Stimulated activated naive CD8-positive, alpha-beta T cell treated with anti-CD3 and anti-CD28 coated beads, Interleukin-15, amount 100 ng/mL, for 72 hours (primary cell): ENCODE results near the gene SLC44A2.

ENCODE experiments used
- ATAC-seq: fragments of 150-1000 bp; cut with Tn5 transposase; 2 replicates; pipeline ENCODE4 v1.10.0; 2021; ENCODE audit warnings: mild to moderate bottlenecking, moderate library complexity
- DNase-seq, 2 donors: peaks; one replicate each; pipeline ENCODE4 v3.0.0; 2021 to 2022
- H3K27ac Mint-ChIP-seq, 2 donors: one replicate each; pipeline ENCODE4 v1.8.0; 2022; ENCODE audit warnings: mild to moderate bottlenecking in 2 of 2, mixed read lengths in 2 of 2, moderate library complexity in 2 of 2
- H3K27me3 Mint-ChIP-seq: one replicate; pipeline ENCODE4 v1.8.0; 2022; ENCODE audit warnings: mixed read lengths
- H3K4me1 Mint-ChIP-seq: one replicate; pipeline ENCODE4 v1.8.0; 2022; ENCODE audit warnings: mild to moderate bottlenecking, mixed read lengths
- H3K4me3 Mint-ChIP-seq, 2 donors: one replicate each; pipeline ENCODE4 v1.8.0; 2022; ENCODE audit warnings: mild to moderate bottlenecking in 2 of 2, mixed read lengths in 2 of 2, moderate library complexity in 1 of 2
- H3K9me3 Mint-ChIP-seq, 2 donors: one replicate each; pipeline ENCODE4 v1.8.0; 2022; ENCODE audit warnings: mixed read lengths in 2 of 2

The SLC44A2 gene

GRCh38 chr19:10625003-10625761, at the start of gene SLC44A2:
TSS of gene SLC44A2 (plus strand) at chr19:10625553. CDS start at chr19:10625634, 81 bp downstream.
- H3K4me1 Mint-ChIP-seq: peaks cover 49% of the 10 kb centered on the region
- DNase-seq (no peak), ATAC-seq (peak; percentile 52)
- H3K4me3 Mint-ChIP-seq: peak within 1 kb of the TSS in 1 of 2 donors; percentile 29
- H3K27me3 Mint-ChIP-seq: no peaks in the 10 kb centered on the region
- H3K9me3 Mint-ChIP-seq: no peaks in the 10 kb centered on the region
- H3K27ac Mint-ChIP-seq: peak within 1 kb of the TSS; percentile 33 to 54

- DNase-seq (no peak), ATAC-seq (no peak)
- Mint-ChIP-seq H3K27me3 (no peaks in the 10 kb centered on the region), H3K4me1 (peaks cover 10% of the 10 kb centered on the region), H3K27ac (no peak overlapping the region), H3K4me3 (no peak overlapping the region), H3K9me3 (no peaks in the 10 kb centered on the region)
Measured at GRCh38 chr19:10577951-10578350, 47.4 kb upstream of the SLC44A2 start.

DNA sequence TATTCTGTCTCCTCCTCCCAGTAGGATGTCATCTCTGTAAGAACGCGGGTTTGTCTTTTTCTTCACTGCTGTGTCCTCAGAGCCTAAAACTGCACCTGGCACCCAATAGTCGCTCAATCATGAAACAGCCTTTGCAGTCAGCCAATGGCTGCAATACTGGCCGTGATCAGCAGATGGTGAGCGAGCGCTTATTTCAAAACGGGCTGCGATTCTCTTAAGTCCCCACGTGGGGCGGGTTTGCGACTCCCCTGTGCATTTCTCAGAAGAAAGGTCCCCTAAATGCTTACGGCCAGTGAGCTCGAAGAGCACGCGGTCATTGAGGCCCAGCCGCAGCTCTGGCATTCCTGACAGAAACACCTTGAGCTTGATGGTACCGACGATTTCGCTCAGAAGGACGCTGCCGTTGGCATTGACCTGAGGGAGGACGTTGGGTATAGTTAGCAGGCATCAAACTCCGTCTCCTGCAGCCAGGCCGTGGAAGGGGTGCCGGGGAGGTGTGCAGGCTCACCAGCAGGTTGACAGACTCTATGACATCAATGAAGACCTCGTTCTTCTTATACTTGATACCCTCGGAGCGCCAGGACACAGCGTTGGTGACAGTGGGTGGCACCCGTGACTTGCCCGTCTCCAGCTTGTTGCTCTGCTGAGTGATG, 44.2 kb upstream of the SLC44A2 start:
- Mint-ChIP-seq H3K4me3 (peak overlapping the region in 1 of 2 donors; percentile 21), H3K27ac (peak overlapping the region in 1 of 2 donors; percentile 42)
- peak; percentile 94 for ATAC-seq

GRCh38 chr19:10582091-10582490, 43.3 kb upstream of the SLC44A2 start:
- peaks cover 15% of the 10 kb centered on the region for H3K4me1 Mint-ChIP-seq
- peaks cover 7% of the 10 kb centered on the region for H3K27me3 Mint-ChIP-seq
- H3K27ac Mint-ChIP-seq: no peak overlapping the region
- ATAC-seq: no peak
- no peak overlapping the region for H3K4me3 Mint-ChIP-seq
- no peak for DNase-seq
- H3K9me3 Mint-ChIP-seq: no peaks in the 10 kb centered on the region

More for the DNA sequence above, 44.2 kb upstream of the SLC44A2 start:
- H3K27me3 Mint-ChIP-seq: no peaks in the 10 kb centered on the region
- H3K4me1 Mint-ChIP-seq: peaks cover 10% of the 10 kb centered on the region
- H3K9me3 Mint-ChIP-seq: no peaks in the 10 kb centered on the region
- peak; percentile 83 to 87 for DNase-seq

DNA sequence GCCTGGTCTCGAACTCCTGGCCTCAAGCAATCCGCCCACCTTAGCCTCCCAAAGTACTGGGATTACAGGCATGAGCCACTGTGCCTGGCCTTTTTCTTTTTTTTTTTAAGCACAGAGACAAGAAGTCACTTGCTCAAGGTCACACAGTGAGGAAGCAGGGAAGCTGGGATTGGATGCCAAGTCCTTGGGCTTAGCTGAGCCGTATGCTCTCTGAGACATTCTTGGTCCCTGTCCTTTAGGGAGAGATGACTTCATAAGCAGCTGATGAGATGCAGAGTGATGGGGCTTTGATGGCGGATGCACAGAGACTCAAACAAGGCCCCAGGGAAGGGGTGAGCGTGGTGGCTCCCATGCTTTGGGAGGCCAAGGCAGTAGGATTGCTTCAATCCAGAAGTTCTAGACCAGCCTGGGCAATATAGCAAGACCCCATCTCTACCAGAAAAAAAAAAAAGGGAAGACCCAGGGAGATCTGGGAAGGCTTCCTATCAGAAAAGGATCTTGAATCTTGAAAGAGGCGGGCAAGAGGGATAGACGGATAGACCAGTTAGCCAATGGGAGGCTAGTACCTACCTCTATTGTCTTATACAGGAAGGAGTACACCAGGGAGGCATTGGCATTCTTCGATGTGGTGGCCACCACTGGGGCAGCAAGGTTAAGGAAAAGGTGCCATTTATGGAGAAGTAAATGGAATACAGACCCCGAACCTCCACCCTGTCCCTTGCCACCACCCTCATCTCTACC, 42.1 kb upstream of the SLC44A2 start:
- Mint-ChIP-seq H3K4me3 (no peak overlapping the region), H3K27me3 (peaks cover 18% of the 10 kb centered on the region), H3K27ac (no peak overlapping the region), H3K4me1 (peaks cover 22% of the 10 kb centered on the region), H3K9me3 (peaks cover 7 to 9% of the 10 kb centered on the region in 2 donors)
- DNase-seq: no peak
- no peak for ATAC-seq

DNA sequence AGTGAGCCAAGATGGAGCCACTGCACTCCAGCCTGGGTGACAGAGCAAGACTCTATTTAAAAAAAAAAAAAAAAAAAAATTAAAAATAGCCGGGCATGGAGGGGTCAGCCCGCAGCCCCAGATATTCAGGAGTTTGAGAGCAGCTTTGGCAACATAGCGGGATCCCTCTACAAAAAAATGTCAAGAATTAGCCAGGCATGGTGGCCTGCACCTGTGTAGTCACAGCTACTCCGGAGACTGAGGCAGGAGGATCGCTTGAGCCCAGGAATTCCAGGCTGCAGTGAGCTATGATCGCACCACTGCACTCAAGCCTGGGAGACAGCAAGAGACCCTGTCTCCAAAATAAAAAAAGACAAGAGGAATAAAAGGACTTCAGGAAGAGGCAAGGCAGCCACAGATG, 39.0 kb upstream of the SLC44A2 start:
- DNase-seq (no peak), ATAC-seq (no peak)
- H3K4me3 Mint-ChIP-seq: no peak overlapping the region
- H3K27ac Mint-ChIP-seq: no peak overlapping the region
- H3K9me3 Mint-ChIP-seq: peaks cover 7 to 9% of the 10 kb centered on the region in 2 donors
- peaks cover 18% of the 10 kb centered on the region for H3K27me3 Mint-ChIP-seq
- H3K4me1 Mint-ChIP-seq: peaks cover 15% of the 10 kb centered on the region

DNA sequence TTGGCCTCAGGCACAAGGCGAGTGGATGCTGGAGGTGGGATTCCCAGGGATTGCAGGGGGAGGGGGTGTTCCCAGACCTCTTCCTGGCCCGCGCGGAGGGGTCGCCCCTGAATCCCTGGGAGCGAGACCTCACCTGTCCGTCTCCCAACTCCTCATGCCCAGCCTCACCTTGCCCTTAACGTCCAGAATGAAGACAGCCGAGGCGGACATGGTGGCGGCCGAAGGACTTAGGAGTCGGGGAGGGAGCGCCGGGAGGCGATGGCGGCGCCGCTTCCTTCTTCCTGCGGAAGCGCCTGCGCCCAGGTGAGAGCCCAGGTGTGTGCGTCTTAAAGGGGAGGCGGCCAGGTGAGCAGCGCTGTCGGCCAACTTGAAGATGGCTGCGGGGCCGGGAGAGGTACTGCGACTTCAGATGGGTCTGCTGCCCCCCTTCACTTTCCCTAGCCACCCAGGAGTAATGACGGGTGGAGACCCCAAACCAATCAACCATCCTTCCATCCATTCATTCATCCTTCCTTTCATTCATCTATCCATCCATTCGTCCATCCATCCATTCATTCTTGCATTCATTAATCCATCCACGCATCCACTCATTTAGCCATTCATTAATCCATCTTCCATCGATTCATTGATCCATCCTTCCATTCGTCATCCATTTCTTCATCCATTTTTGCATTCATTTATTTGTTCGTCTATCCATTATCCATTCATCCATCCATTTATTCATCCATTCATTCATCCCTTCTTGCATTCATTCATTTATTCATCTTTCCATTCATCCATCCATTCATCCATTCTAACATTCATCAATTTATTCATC, 38.1 kb upstream of the SLC44A2 start, which contains the start of gene AP1M2:
TSS of gene AP1M2 (minus strand) at position 291 of the 817 bp plus-strand sequence. CDS start at position 210, 81 bp downstream.
- Mint-ChIP-seq H3K4me1 (peaks cover 11% of the 10 kb centered on the region), H3K27me3 (peaks cover 18% of the 10 kb centered on the region), H3K9me3 (peaks cover 7 to 9% of the 10 kb centered on the region in 2 donors), H3K27ac (no peak within 1 kb of the TSS), H3K4me3 (no peak within 1 kb of the TSS)
- ATAC-seq (no peak), DNase-seq (no peak)

DNA sequence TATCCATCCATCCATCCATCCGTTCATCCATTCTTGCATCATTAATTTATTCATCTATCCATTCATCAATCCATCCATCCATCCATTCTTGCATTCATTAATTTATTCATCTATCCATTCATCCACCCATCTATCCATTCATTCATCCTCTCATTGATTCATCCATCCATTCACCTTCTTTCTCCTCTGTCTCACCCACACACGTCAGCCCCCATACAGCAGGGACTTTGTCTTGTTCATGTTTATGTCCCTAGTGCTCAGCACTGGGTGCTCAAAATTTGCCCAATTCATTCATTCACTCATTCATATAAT, 37.6 kb upstream of the SLC44A2 start:
- Mint-ChIP-seq H3K4me3 (no peak overlapping the region), H3K27me3 (peaks cover 18% of the 10 kb centered on the region), H3K27ac (no peak overlapping the region), H3K9me3 (peaks cover 7 to 9% of the 10 kb centered on the region in 2 donors), H3K4me1 (peaks cover 11% of the 10 kb centered on the region)
- no peak for DNase-seq
- ATAC-seq: no peak

DNA sequence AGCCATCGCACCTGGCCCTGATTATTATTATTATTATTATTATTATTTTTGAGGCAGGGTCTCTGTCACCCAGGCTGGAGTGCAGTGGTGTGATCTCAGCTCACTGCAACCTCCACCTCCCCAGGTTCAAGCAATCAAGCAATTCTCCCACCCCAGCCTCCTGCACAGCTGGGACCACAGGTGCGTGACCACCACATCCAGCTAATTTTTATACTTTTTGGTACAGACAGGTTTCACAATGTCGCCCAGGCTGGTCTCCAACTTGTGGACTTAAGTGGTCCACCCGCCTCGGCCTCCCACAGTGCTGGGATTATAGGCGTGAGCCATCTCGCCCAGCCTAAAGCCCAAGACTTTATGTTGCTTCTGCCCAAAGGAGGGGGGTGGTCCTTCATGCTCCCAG, 32.2 kb upstream of the SLC44A2 start:
- no peak overlapping the region for H3K27ac Mint-ChIP-seq
- H3K9me3 Mint-ChIP-seq: no peaks in the 10 kb centered on the region
- no peak overlapping the region for H3K4me3 Mint-ChIP-seq
- H3K4me1 Mint-ChIP-seq: peaks cover 28% of the 10 kb centered on the region
- no peak for ATAC-seq
- no peak for DNase-seq
- peaks cover under 1% of the 10 kb centered on the region for H3K27me3 Mint-ChIP-seq

- Mint-ChIP-seq H3K27me3 (no peaks in the 10 kb centered on the region), H3K4me3 (no peak overlapping the region)
- no peak for ATAC-seq
Measured at GRCh38 chr19:10593820-10594637, 31.3 kb upstream of the SLC44A2 start.

DNA sequence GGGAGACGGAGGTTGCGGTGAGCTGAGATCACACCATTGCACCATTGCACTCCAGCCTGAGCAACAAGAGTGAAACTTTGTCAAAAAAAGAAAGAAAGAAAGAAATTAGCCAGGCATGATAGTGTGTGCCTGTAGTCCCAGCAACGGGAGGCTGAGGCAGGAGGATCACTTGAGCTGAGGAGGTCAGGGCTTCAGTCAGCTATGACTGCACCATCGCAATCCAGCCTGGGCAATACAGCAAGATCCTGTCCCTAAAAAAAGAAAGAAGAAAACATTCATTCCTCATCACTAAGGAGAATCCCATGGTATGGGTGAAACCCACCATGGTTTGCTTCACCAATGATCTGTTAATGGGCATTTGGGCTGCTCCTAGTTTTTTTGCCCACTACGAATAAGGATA, 25.2 kb upstream of the SLC44A2 start:
- peaks cover 41% of the 10 kb centered on the region for H3K4me1 Mint-ChIP-seq

More at GRCh38 chr19:10593820-10594637, 31.3 kb upstream of the SLC44A2 start:
- peaks cover 28% of the 10 kb centered on the region for H3K4me1 Mint-ChIP-seq
- no peak overlapping the region for H3K27ac Mint-ChIP-seq
- no peak for DNase-seq
- no peaks in the 10 kb centered on the region for H3K9me3 Mint-ChIP-seq

DNA sequence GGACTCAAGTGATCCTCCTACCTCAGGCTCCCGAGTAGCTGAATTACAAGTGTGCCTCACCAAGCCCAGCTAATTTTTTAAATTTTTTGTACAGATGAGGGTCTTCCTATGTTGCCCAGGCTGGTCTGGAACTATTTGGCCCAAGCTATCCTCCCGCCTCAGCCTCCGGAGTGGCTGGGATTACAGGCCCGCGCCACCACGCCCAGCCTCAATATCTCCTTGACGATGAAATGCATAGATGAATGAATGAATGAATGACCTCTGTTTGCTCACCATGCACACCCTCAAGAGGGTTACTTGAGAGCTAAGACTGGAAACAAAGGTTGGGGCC, 23.4 kb upstream of the SLC44A2 start:
- Mint-ChIP-seq H3K27ac (peak overlapping the region in 1 of 2 donors; percentile 82), H3K4me3 (peak overlapping the region; percentile 58 to 68), H3K4me1 (peaks cover 23% of the 10 kb centered on the region), H3K27me3 (no peaks in the 10 kb centered on the region), H3K9me3 (no peaks in the 10 kb centered on the region)
- no peak for ATAC-seq
- DNase-seq: no peak

More for the DNA sequence above, 25.2 kb upstream of the SLC44A2 start:
- Mint-ChIP-seq H3K4me3 (no peak overlapping the region), H3K9me3 (no peaks in the 10 kb centered on the region), H3K27me3 (no peaks in the 10 kb centered on the region), H3K27ac (peak overlapping the region in 1 of 2 donors; percentile 76)
- ATAC-seq (no peak), DNase-seq (no peak)

DNA sequence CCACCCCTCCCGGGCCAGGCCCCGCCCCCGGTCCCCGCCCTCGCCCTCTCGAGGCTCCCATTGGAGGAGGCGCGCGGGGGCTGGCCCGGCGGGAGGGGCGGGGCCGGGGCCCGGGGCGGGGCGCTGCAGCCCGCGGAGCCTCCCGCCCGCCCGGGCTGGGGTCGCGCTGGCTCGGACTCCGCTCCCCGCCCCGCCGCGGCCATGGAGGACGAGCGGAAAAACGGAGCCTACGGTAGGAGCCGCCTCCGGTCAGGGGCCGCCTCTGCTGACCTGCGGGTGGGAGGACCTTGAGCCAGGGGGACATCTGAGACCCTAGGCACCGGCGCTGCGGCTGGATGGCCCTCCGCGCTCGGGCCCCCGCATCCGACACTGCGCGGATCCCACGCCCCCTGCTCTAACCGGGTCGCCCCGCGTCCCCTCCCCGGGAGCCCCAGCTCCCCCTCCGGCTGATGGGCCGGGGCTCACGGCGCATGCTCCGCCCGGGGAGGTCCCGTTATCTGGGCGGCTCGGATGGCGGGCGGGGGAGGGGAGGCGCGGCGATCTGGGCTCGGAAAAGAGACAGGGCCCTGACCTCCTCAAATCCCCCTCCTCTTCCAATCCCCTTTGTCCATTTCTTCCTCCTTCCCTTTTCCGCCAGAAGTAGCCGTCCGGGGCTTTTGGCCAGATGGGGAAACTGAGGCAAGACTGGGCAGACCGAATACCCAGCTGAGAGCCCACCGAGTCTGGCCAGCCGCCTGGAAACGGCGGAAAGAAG, 22.8 kb upstream of the SLC44A2 start:
- DNase-seq: peak; percentile 84 to 85
- no peaks in the 10 kb centered on the region for H3K27me3 Mint-ChIP-seq
- ATAC-seq: peak; percentile 80
- peak overlapping the region; percentile 98 to 99 for H3K27ac Mint-ChIP-seq
- H3K4me1 Mint-ChIP-seq: peaks cover 21% of the 10 kb centered on the region
- H3K4me3 Mint-ChIP-seq: peak overlapping the region; percentile 89 to 91
- no peaks in the 10 kb centered on the region for H3K9me3 Mint-ChIP-seq
